NB4 (cell line): ENCODE measurements around the gene ANO1.

Experiments used
- CTCF ChIP-seq: IDR thresholded peaks from one replicate; pipeline ENCODE4 v1.5.1; 2012; ENCODE audit warnings: low read depth, low read length
- MYC ChIP-seq: IDR thresholded peaks from 2 replicates; pipeline ENCODE4 v1.6.1; 2011; ENCODE audit warnings: low read depth, low read length
- POLR2A ChIP-seq: IDR thresholded peaks from 2 replicates; pipeline ENCODE4 v1.6.1; 2011; ENCODE audit warnings: mild to moderate bottlenecking; ENCODE audit not compliant: insufficient read length; ENCODE audit errors: extremely low read depth

GRCh38 chr11:70071996-70072395 is 6.1 kb upstream of the ANO1 start:
- no peak for TF ChIP-seq CTCF
- no peak for TF ChIP-seq MYC
- no peak for TF ChIP-seq POLR2A
